Mucosa of descending colon (tissue), 3 donors: ENCODE measurements around the gene DOK7. TPM values are rescaled to one million over a fixed set of nuclear protein-coding genes. Genes with fewer than 3 reads are reported as not detected.
"Not testable (repeated sequence)": the region's sequence is repeated elsewhere in the genome, so short reads cannot be mapped to it uniquely, and the experiment has no call there.

Source experiments
- ATAC-seq: fragments of 200-7000 bp; cut with Tn5 transposase; one replicate; pipeline ENCODE4 v1.9.1; 2020; ENCODE audit warnings: mild to moderate bottlenecking, moderate library complexity
- DNase-seq, 3 donors: peaks; one replicate each; pipeline ENCODE4 v3.0.0-alpha.2; 2020
- H3K36me3 ChIP-seq: fragments of 200-600 bp; one replicate; pipeline ENCODE4 v1.8.0; 2021; ENCODE audit warnings: low read depth, mild to moderate bottlenecking
- H3K4me1 ChIP-seq: fragments of 200-600 bp; one replicate; pipeline ENCODE4 v1.8.0; 2021; ENCODE audit warnings: low read depth, mild to moderate bottlenecking
- H3K4me3 ChIP-seq: fragments of 200-600 bp; one replicate; pipeline ENCODE4 v1.8.0; 2021; ENCODE audit warnings: mild to moderate bottlenecking
- H3K9me3 ChIP-seq: fragments of 200-600 bp; one replicate; pipeline ENCODE4 v1.8.0; 2021; ENCODE audit warnings: mild to moderate bottlenecking
- CTCF ChIP-seq: fragments of 200-600 bp; IDR thresholded peaks from one replicate; pipeline ENCODE4 v1.8.0; 2022; ENCODE audit warnings: antibody characterized with exemption, mild to moderate bottlenecking
- intact Hi-C, 2 donors: fragments of 100-400 bp; cut with DNase I in 1 of 2; cut with micrococcal nuclease in 1 of 2; formaldehyde crosslinking; loops; one replicate each; pipeline versions ENCODE4 v1.11.0 to v1.11.1; 2022; cut with DNase I, micrococcal nuclease
- total RNA-seq, 3 donors: library from RNA; stranded (reverse); fragmentation: NEBNext Ultra II Directional in 2 of 3; extraction: Animal tissue kit (Norgen Biotek cat#: 25700) in 2 of 3; gene quantifications; one replicate each; pipeline versions ENCODE4 v1.2.1 to v1.2.4, GENCODE V29; 2021 to 2023
- donor health status: DM: no; HTN: no; CAD: no; lungs with moderate emphysema.
- donor health status: DM: no; HTN: no; CAD: no.
- donor health status: DM: no; HTN: yes; CAD: no.

DOK7 gene
- total RNA-seq, 3 donors from 2014 or later, result 0.28 to 0.61 (median 0.39) TPM

GRCh38 chr4:3502941-3503936 lies 40.1 kb downstream of the DOK7 start:
- no peak for TF ChIP-seq CTCF
- H3K4me3 ChIP-seq, result no peak overlapping the region
- H3K9me3 ChIP-seq, result no peaks in the 10 kb centered on the region
- intact Hi-C loops, result no loop called here
- no peak for ATAC-seq
- H3K36me3 ChIP-seq, result no peaks in the 10 kb centered on the region
- no peak for DNase-seq
- no peaks in the 10 kb centered on the region for H3K4me1 ChIP-seq

- peaks cover 3% of the 10 kb centered on the region for H3K36me3 ChIP-seq
- no peak for TF ChIP-seq CTCF
- H3K4me3 ChIP-seq, result no peak overlapping the region
- DNase-seq, result no peak
- H3K4me1 ChIP-seq, result no peaks in the 10 kb centered on the region
- no peak for ATAC-seq
- H3K9me3 ChIP-seq, result no peaks in the 10 kb centered on the region
- intact Hi-C loops, result no loop called here
Observed at GRCh38 chr4:3505231-3505630, 42.1 kb downstream of the DOK7 start.

GRCh38 chr4:3508542-3508941 lies 45.4 kb downstream of the DOK7 start:
- no peak overlapping the region for H3K4me3 ChIP-seq
- no peaks in the 10 kb centered on the region for H3K4me1 ChIP-seq
- intact Hi-C loops, result no loop called here
- no peaks in the 10 kb centered on the region for H3K9me3 ChIP-seq
- DNase-seq (no peak), ATAC-seq (no peak)
- no peak for TF ChIP-seq CTCF
- peaks cover 8% of the 10 kb centered on the region for H3K36me3 ChIP-seq

- TF ChIP-seq CTCF, result no peak
- Histone ChIP-seq H3K4me3 (no peak overlapping the region), H3K9me3 (no peaks in the 10 kb centered on the region), H3K4me1 (no peaks in the 10 kb centered on the region), H3K36me3 (peaks cover 13% of the 10 kb centered on the region)
- DNase-seq (no peak), ATAC-seq (no peak)
- intact Hi-C loops, result no loop called here
Observed at GRCh38 chr4:3510481-3510880, 47.4 kb downstream of the DOK7 start.

- ATAC-seq, result no peak
- no peak for DNase-seq
- intact Hi-C loops, result no loop called here
- no peaks in the 10 kb centered on the region for H3K4me1 ChIP-seq
- no peak for TF ChIP-seq CTCF
- H3K9me3 ChIP-seq, result no peaks in the 10 kb centered on the region
- peaks cover 16% of the 10 kb centered on the region for H3K36me3 ChIP-seq
- H3K4me3 ChIP-seq, result no peak overlapping the region
Observed at GRCh38 chr4:3511187-3511586, 48.1 kb downstream of the DOK7 start.

GRCh38 chr4:3511601-3512000 lies 48.5 kb downstream of the DOK7 start:
- H3K4me3 ChIP-seq, H3K9me3 ChIP-seq, DNase-seq, H3K4me1 ChIP-seq, intact Hi-C loops, ATAC-seq: not testable (repeated sequence)
- peaks cover 20% of the 10 kb centered on the region for H3K36me3 ChIP-seq
